ENCODE results near the gene CCDC127.
A peak's percentile ranks its signal among the peaks of the same experiment; 100 is the strongest.

The CCDC127 gene

DNA sequence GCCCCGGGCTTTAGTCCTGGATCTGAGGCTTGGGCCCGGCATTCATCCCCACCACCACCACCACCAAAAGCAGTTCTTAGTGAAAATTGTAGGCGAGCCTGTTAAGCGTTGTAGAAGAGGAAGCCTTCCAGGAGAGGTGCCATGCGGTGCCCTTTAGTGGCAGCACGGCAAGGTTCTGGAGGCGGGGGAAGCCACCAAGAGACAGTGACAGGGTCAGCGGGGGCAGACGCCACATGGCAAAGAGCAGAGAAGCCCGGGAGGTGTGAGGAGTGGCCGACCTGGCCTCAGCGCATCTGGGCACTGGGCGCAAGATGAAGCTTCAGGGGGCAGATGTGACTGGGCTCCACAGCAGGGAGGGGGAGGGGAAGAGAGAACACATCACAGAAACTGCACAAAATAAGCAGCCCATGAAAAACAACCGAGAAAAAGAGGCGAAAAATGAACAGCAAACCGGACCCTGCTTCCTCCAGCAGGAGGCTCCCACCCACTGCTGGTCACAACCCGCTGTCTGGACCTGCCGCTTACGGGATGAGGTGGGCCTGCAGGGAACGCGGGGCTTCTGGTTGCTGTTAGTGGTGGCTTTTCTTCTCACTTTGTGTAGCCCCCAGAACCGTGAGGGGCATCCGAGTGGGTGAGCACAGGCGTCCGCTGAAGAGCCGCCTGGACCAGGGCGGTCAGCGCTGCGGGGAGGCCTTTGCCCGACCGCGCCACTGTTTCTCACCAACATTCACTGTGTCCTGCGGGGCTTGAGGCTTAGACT lies 22.4 kb downstream of the CCDC127 start:
- no peak overlapping the region for H3K4me3 ChIP-seq (ENCODE audit: low read length in 2 of 2)
- peaks cover 14% of the 10 kb centered on the region for H3K4me1 ChIP-seq (ENCODE audit: control insufficient read depth, insufficient read depth, low read length)
- no peaks in the 10 kb centered on the region for H3K9me3 ChIP-seq (ENCODE audit: control insufficient read depth in 2 of 2, low read length in 2 of 2)
- H3K9ac ChIP-seq (ENCODE audit: low read length in 2 of 2), result no peak overlapping the region
- H3K27ac ChIP-seq (ENCODE audit: low read length), result no peak overlapping the region
- H3K36me3 ChIP-seq (ENCODE audit: control insufficient read depth in 2 of 2, insufficient read depth in 2 of 2, low read length in 2 of 2), result no peaks in the 10 kb centered on the region
- H3K27me3 ChIP-seq (ENCODE audit: control insufficient read depth in 1 of 2, insufficient read depth in 2 of 2, low read length in 2 of 2), result no peaks in the 10 kb centered on the region

DNA sequence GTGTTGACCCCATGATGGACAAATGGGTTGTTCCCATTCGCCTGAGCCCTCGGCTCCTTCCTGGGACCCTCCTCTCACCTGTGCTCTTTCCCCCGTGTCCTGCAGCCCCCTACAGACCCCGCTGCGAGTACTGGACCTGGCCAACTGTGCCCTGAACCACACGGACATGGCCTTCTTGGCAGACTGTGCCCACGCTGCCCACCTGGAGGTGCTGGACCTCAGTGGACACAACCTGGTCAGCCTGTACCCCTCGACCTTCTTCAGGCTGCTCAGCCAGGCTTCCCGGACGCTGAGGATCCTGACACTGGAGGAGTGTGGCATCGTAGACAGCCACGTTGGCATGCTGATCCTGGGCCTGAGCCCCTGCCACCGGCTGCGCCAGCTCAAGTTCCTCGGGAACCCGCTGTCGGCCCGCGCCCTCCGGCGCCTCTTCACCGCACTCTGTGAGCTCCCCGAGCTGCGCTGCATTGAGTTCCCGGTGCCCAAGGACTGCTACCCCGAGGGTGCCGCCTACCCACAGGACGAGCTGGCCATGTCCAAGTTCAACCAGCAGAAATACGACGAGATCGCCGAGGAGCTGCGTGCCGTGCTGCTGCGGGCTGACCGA lies 23.2 kb downstream of the CCDC127 start:
- Histone ChIP-seq H3K4me3 (ENCODE audit: low read length in 2 of 2) (no peak overlapping the region), H3K4me1 (ENCODE audit: control insufficient read depth, insufficient read depth, low read length) (peaks cover 18% of the 10 kb centered on the region), H3K27ac (ENCODE audit: low read length) (no peak overlapping the region), H3K9me3 (ENCODE audit: control insufficient read depth in 2 of 2, low read length in 2 of 2) (no peaks in the 10 kb centered on the region), H3K36me3 (ENCODE audit: control insufficient read depth in 2 of 2, insufficient read depth in 2 of 2, low read length in 2 of 2) (no peaks in the 10 kb centered on the region), H3K27me3 (ENCODE audit: control insufficient read depth in 1 of 2, insufficient read depth in 2 of 2, low read length in 2 of 2) (no peaks in the 10 kb centered on the region), H3K9ac (ENCODE audit: low read length in 2 of 2) (no peak overlapping the region)

DNA sequence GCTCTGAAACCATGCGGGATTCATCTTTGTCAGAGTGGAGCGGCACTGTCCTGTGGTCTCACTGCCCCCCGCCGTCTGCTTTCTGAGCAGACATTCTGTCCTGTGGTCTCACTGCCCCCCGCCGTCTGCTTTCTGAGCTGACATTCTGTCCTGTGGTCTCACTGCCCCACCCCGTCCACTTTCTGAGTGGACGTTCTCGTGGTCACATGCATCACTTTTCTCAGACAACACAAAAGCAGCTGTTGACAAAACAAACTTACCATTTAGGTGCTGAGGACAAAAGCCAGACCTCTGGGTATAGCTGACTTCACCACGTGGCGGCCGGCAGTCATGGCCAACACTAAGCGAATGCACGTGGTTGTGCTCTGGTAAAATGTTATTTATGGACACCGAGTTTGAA lies 23.9 kb downstream of the CCDC127 start:
- Histone ChIP-seq H3K4me3 (ENCODE audit: low read length in 2 of 2) (no peak overlapping the region), H3K4me1 (ENCODE audit: control insufficient read depth, insufficient read depth, low read length) (peaks cover 18% of the 10 kb centered on the region), H3K27ac (ENCODE audit: low read length) (no peak overlapping the region), H3K27me3 (ENCODE audit: control insufficient read depth in 1 of 2, insufficient read depth in 2 of 2, low read length in 2 of 2) (no peaks in the 10 kb centered on the region), H3K36me3 (ENCODE audit: control insufficient read depth in 2 of 2, insufficient read depth in 2 of 2, low read length in 2 of 2) (no peaks in the 10 kb centered on the region), H3K9ac (ENCODE audit: low read length in 2 of 2) (no peak overlapping the region), H3K9me3 (ENCODE audit: control insufficient read depth in 2 of 2, low read length in 2 of 2) (no peaks in the 10 kb centered on the region)

DNA sequence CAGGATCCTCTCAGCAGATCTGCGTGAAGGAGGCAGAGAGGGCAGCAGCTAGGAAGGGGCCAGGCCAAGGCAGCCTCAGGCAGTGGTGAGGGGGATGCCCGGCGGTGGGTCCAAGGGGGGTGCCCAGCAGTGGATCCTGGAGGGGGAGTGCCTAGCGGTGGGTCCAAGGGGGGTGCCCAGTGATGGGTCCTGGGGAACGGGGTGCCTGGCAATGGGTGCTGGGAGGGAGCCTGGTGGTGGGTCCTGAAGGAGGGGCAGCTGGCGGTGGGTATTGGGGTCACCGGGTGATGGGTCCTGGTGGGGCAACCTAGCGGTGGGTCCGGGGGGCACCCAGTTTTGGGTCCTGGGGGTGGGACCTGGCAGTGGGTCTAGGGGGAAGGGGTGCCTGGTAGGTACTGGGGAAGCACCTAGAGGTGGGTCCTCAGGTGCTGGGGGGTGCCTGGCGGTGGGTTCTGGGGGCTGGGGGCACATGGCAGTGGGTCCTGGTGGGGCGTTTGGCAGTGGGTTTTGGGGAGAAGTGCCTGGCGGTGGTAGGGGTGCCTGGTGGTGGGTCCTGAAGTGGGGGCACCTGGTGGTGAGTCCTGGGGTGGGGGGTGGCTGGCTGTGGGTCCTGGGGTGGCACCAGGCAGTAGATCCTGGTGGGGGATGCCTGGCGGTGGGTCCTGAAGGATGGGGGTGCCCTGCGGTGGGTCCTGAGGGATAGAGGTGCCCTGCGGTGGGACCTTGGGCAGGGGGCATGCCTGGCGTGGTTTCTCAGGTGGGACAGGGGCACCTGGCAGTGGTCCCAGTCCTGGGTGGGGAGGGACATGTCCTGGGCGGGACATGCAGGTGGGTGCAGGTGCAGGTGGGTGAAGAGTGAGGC lies 24.8 kb downstream of the CCDC127 start:
- no peak overlapping the region for H3K9ac ChIP-seq (ENCODE audit: low read length in 2 of 2)
- H3K27me3 ChIP-seq (ENCODE audit: control insufficient read depth in 1 of 2, insufficient read depth in 2 of 2, low read length in 2 of 2), result no peaks in the 10 kb centered on the region
- no peak overlapping the region for H3K27ac ChIP-seq (ENCODE audit: low read length)
- peaks cover 24% of the 10 kb centered on the region for H3K4me1 ChIP-seq (ENCODE audit: control insufficient read depth, insufficient read depth, low read length)
- H3K4me3 ChIP-seq (ENCODE audit: low read length in 2 of 2), result no peak overlapping the region
- H3K9me3 ChIP-seq (ENCODE audit: control insufficient read depth in 2 of 2, low read length in 2 of 2), result no peaks in the 10 kb centered on the region
- no peaks in the 10 kb centered on the region for H3K36me3 ChIP-seq (ENCODE audit: control insufficient read depth in 2 of 2, insufficient read depth in 2 of 2, low read length in 2 of 2)

DNA sequence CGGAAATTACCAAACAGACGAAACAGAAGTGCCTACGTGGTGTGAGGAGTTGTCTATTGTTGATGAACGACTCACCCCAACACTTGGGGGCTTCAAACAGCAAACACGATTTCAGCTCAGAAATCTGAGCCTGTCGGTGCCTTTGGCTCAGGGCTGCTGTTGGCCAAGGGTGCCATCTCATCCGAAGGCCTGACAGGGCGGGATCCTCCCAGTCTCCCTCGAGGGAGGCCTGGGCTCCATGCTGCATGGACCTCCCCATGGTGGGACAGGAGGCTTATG lies 25.3 kb downstream of the CCDC127 start:
- H3K9me3 ChIP-seq (ENCODE audit: control insufficient read depth in 2 of 2, low read length in 2 of 2), result no peaks in the 10 kb centered on the region
- H3K27me3 ChIP-seq (ENCODE audit: control insufficient read depth in 1 of 2, insufficient read depth in 2 of 2, low read length in 2 of 2), result no peaks in the 10 kb centered on the region
- no peak overlapping the region for H3K4me3 ChIP-seq (ENCODE audit: low read length in 2 of 2)
- no peaks in the 10 kb centered on the region for H3K36me3 ChIP-seq (ENCODE audit: control insufficient read depth in 2 of 2, insufficient read depth in 2 of 2, low read length in 2 of 2)
- H3K9ac ChIP-seq (ENCODE audit: low read length in 2 of 2), result no peak overlapping the region
- H3K27ac ChIP-seq (ENCODE audit: low read length), result no peak overlapping the region
- H3K4me1 ChIP-seq (ENCODE audit: control insufficient read depth, insufficient read depth, low read length), result peaks cover 28% of the 10 kb centered on the region

DNA sequence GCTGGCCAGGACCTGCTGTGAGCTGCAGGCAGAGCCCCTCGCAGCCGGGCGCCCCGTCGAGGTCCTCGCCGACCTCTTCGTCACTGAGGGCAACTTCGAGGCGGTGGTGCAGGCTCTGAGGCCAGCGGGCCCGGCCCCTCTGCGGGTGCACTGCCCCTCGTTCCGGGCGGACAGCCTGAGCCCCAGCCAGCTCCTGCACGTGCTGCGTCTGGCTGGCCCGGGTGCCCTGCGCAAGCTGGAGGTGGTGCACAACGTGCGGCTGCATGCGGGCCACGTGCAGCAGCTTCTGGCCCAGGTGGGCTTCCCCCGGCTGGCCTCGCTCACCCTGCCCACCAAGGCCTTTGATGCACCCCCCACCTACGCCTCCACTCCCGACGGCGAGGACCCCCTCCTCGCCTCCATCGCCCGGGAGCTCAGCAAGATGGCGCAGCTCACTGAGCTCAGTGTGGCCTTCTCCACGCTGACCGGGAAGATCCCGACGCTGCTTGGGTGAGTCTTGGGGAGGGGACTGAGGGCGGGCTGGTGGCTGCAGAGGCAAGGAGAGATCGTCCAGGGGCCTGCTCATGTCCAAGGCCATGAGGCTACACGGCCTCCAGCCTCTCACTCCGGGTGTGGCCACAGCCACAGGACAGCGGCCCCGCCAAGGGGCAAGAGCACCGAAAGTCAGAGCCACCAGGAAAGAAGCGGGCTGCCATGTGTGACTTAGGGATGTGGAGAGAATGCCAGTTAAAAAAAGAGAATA lies 25.8 kb downstream of the CCDC127 start:
- Histone ChIP-seq H3K9me3 (ENCODE audit: control insufficient read depth in 2 of 2, low read length in 2 of 2) (no peaks in the 10 kb centered on the region), H3K27ac (ENCODE audit: low read length) (no peak overlapping the region), H3K27me3 (ENCODE audit: control insufficient read depth in 1 of 2, insufficient read depth in 2 of 2, low read length in 2 of 2) (no peaks in the 10 kb centered on the region), H3K4me1 (ENCODE audit: control insufficient read depth, insufficient read depth, low read length) (peaks cover 28% of the 10 kb centered on the region), H3K4me3 (ENCODE audit: low read length in 2 of 2) (peak overlapping the region in 1 of 2 donors; percentile 66), H3K9ac (ENCODE audit: low read length in 2 of 2) (no peak overlapping the region), H3K36me3 (ENCODE audit: control insufficient read depth in 2 of 2, insufficient read depth in 2 of 2, low read length in 2 of 2) (no peaks in the 10 kb centered on the region)

DNA sequence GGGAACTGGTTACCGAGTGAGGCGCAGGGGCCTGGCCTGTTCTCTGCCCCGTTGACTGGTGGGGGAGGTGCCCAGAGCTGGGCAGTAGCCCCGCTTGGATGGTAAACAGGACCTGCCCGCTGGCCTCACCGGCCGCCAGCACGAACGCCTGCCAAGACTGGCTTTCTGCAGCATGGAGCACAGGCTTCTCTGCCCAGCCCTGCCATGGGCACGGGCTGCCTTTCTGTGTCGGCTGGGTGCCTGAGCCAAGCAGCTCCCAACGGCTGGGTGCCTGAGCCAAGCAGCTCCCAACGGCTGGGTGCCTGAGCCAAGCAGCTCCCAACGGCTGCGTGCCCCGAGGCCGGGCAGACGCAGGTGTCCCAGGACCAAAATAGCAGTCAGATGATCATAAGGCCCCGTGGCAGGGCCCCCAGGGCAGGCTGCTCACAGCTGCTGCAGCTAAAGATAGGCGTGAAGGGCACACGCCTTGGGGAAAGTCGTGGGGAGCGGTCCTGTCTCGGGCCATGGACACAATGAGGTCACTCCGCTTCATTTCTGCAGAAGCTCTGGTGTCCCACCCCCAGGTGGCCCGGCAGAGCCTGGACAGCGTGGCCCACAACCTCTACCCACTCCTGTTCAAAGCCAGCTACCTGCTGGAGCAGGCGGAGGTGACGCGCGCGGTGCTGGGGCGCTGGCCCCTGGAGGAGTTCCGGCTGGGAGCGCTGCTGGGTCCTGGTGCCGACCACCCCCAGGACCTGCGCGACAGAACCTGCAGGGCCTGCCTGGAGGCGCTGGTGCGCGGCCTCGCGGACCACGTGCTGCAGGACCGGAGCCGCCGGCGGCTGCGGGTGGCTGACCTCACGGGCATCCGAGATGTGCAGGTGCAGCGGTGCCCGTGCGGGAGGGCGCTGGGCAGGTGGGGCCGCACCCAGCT lies 26.7 kb downstream of the CCDC127 start, which contains the start of gene LRRC14B:
LRRC14B (plus strand) TSS at position 460 of the 913 bp plus-strand sequence; CDS start at position 504, 44 bp downstream.
- peak within 1 kb of the TSS; percentile 66 for H3K27ac ChIP-seq (ENCODE audit: low read length)
- peak within 1 kb of the TSS; percentile 46 to 66 for H3K4me3 ChIP-seq (ENCODE audit: low read length in 2 of 2)
- no peaks in the 10 kb centered on the region for H3K36me3 ChIP-seq (ENCODE audit: control insufficient read depth in 2 of 2, insufficient read depth in 2 of 2, low read length in 2 of 2)
- no peaks in the 10 kb centered on the region for H3K9me3 ChIP-seq (ENCODE audit: control insufficient read depth in 2 of 2, low read length in 2 of 2)
- H3K9ac ChIP-seq (ENCODE audit: low read length in 2 of 2), result peak within 1 kb of the TSS in 1 of 2 donors; percentile 5
- H3K4me1 ChIP-seq (ENCODE audit: control insufficient read depth, insufficient read depth, low read length), result peaks cover 28% of the 10 kb centered on the region
- no peaks in the 10 kb centered on the region for H3K27me3 ChIP-seq (ENCODE audit: control insufficient read depth in 1 of 2, insufficient read depth in 2 of 2, low read length in 2 of 2)

DNA sequence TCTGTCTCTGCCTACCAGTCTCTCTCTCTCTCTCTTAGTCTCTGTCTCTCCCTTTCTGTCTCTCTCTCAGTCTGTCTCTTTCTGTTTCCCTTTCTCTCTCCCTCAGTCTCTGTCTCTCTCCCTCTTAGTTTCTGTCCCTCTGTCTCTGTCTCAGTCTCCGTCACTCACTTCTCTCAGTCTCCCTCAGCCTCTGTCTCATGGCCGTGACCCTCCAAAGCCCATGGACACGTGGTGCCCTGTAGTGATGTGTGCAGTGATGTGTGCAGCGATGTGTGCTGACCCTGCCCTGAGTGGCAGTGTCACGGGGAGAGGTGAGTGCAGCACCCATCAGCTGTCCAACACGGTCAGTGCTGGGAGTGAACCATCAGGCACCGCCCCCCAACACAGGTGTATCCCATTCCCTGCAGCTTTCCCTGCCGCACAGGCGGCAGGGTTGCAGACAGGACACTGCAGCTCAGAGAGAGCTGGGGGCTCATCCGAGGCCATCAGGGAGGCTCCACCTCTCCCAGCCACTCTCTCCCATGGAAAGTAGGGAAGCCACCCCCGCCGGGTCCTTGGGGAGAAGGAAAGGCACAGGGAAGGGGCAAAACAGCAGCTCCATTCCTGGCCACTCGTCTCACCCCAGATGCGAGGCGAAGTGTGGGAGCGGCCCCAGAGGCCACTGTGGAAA lies 27.5 kb downstream of the CCDC127 start:
- Histone ChIP-seq H3K9ac (ENCODE audit: low read length in 2 of 2) (peak overlapping the region in 1 of 2 donors; percentile 5), H3K27ac (ENCODE audit: low read length) (peak overlapping the region; percentile 66), H3K36me3 (ENCODE audit: control insufficient read depth in 2 of 2, insufficient read depth in 2 of 2, low read length in 2 of 2) (no peaks in the 10 kb centered on the region), H3K9me3 (ENCODE audit: control insufficient read depth in 2 of 2, low read length in 2 of 2) (no peaks in the 10 kb centered on the region), H3K4me3 (ENCODE audit: low read length in 2 of 2) (peak overlapping the region in 1 of 2 donors; percentile 66), H3K4me1 (ENCODE audit: control insufficient read depth, insufficient read depth, low read length) (peaks cover 30% of the 10 kb centered on the region), H3K27me3 (ENCODE audit: control insufficient read depth in 1 of 2, insufficient read depth in 2 of 2, low read length in 2 of 2) (no peaks in the 10 kb centered on the region)

DNA sequence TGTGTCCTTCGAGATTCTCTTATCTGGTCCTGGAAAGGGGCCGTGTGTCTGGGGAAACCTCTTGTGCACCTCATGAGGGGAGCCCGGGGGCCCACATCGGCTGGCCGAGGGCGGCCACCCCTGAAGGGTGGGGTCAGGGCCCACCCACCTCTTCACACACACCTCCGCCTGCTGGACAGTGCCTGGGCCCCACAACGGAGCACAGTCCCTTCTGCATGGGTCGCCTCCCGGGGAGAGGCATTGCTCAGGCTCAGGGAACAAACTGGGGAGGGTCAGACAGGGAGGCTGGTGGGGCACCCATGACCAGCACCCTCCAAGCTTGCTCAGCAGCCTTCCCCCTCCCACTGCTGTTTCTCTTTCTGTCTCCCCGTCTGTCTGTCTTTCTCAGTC lies 28.0 kb downstream of the CCDC127 start:
- no peaks in the 10 kb centered on the region for H3K36me3 ChIP-seq (ENCODE audit: control insufficient read depth in 2 of 2, insufficient read depth in 2 of 2, low read length in 2 of 2)
- no peak overlapping the region for H3K9ac ChIP-seq (ENCODE audit: low read length in 2 of 2)
- H3K4me1 ChIP-seq (ENCODE audit: control insufficient read depth, insufficient read depth, low read length), result peaks cover 32% of the 10 kb centered on the region
- no peaks in the 10 kb centered on the region for H3K9me3 ChIP-seq (ENCODE audit: control insufficient read depth in 2 of 2, low read length in 2 of 2)
- no peak overlapping the region for H3K4me3 ChIP-seq (ENCODE audit: low read length in 2 of 2)
- H3K27ac ChIP-seq (ENCODE audit: low read length), result no peak overlapping the region
- H3K27me3 ChIP-seq (ENCODE audit: control insufficient read depth in 1 of 2, insufficient read depth in 2 of 2, low read length in 2 of 2), result no peaks in the 10 kb centered on the region

Measured in stomach smooth muscle (tissue), 2 donors.